HG02938 (cell line): ENCODE data around the gene SERPINE1.
A peak's percentile ranks its signal among the peaks of the same experiment; 100 is the strongest.
"Not testable (repeated sequence)": the region's sequence is repeated elsewhere in the genome, so short reads cannot be mapped to it uniquely, and the experiment has no call there.

Source experiments
- ATAC-seq: cut with Tn5 transposase; IDR thresholded peaks from one replicate; pipeline ENCODE4 v1.9.1; 2021; ENCODE audit warnings: mild to moderate bottlenecking, moderate library complexity; ENCODE audit not compliant: unreplicated experiment

The SERPINE1 gene

GRCh38 chr7:101126651-101127459, at the start of gene SERPINE1:
TSS of gene SERPINE1 (plus strand) at chr7:101127104. CDS start at chr7:101128394, 1,290 bp downstream.
- no peak for ATAC-seq

- ATAC-seq = no peak
Measured at GRCh38 chr7:101077303-101078086, 49.4 kb upstream of the SERPINE1 start.

DNA sequence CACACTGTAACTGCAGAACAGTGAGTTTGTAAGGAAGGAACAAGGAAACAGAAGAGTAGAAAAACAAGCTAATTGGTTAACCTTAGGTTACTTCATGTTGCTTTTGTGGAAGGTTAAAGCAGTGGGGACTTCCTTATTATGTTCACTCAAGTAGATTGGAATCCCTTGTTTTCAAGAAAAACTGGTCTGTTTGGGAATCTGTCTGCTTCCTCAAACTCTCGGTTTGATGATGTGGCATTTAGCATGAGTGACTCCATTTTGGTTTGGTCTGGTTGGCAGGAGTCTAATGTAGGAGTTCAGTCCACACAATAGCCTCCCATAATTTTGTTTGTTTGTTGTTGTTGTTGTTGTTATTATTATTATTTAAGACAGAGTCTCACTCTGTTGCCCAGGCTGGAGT, 45.5 kb upstream of the SERPINE1 start:
- ATAC-seq = no peak

GRCh38 chr7:101084865-101085161, 42.1 kb upstream of the SERPINE1 start:
- ATAC-seq = no peak

- peak; percentile 77 for ATAC-seq
Measured at GRCh38 chr7:101085162-101085964, 41.5 kb upstream of the SERPINE1 start, which contains the start of gene TRIM56. TSS of gene TRIM56 (plus strand) at chr7:101085481. CDS start at chr7:101087313, 1,832 bp downstream.

DNA sequence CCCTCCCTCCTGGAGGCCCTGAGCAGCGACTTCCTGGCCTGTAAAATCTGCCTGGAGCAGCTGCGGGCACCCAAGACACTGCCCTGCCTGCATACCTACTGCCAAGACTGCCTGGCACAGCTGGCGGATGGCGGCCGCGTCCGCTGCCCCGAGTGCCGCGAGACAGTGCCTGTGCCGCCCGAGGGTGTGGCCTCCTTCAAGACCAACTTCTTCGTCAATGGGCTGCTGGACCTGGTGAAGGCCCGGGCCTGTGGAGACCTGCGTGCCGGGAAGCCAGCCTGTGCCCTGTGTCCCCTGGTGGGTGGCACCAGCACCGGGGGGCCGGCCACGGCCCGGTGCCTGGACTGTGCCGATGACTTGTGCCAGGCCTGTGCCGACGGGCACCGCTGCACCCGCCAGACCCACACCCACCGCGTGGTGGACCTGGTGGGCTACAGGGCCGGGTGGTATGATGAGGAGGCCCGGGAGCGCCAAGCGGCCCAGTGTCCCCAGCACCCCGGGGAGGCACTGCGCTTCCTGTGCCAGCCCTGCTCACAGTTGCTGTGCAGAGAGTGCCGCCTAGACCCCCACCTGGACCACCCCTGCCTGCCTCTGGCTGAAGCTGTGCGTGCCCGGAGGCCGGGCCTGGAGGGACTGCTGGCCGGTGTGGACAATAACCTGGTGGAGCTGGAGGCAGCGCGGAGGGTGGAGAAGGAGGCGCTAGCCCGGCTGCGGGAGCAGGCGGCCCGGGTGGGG, 39.4 kb upstream of the SERPINE1 start:
- ATAC-seq = no peak

GRCh38 chr7:101088069-101088425, 38.9 kb upstream of the SERPINE1 start:
- no peak for ATAC-seq

GRCh38 chr7:101088858-101089529, 37.9 kb upstream of the SERPINE1 start:
- ATAC-seq = no peak

- no peak for ATAC-seq
Measured at GRCh38 chr7:101089876-101090275, 37.0 kb upstream of the SERPINE1 start.

GRCh38 chr7:101092266-101092905, 34.5 kb upstream of the SERPINE1 start:
- not testable (repeated sequence) for ATAC-seq

GRCh38 chr7:101093906-101094305, 33.0 kb upstream of the SERPINE1 start:
- no peak for ATAC-seq

- ATAC-seq = no peak
Measured at GRCh38 chr7:101094376-101094775, 32.5 kb upstream of the SERPINE1 start.

GRCh38 chr7:101094791-101095375, 32.0 kb upstream of the SERPINE1 start:
- no peak for ATAC-seq

- ATAC-seq = no peak
Measured at GRCh38 chr7:101096331-101096956, 30.5 kb upstream of the SERPINE1 start.

GRCh38 chr7:101096957-101097347, 30.0 kb upstream of the SERPINE1 start:
- ATAC-seq = no peak

DNA sequence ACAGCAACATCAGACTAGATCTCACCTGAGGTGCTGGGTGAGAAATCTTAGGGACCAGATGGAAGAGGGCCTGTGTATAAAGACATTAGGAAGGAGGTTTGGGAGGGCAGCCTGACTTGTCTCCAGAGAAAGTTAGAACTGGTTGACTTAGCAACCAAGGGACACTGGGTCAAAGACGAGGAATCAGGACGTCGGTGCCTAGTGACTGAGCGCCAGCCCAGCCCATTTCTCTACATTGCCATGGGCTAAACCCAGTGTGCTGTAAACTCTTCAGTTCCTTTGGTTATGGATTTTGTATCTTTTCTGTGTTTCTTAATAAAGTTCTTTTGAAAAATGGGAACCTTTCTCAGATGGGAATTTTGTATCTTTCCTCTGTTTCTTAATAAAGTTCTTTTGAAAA, 29.3 kb upstream of the SERPINE1 start:
- ATAC-seq = no peak

- ATAC-seq = no peak
Measured at GRCh38 chr7:101099969-101100781, 26.7 kb upstream of the SERPINE1 start.
